ENCODE results near the gene CHCHD3. TPM values are rescaled to one million over a fixed set of nuclear protein-coding genes. Genes with fewer than 3 reads are reported as not detected.
"Not testable (repeated sequence)": the region's sequence is repeated elsewhere in the genome, so short reads cannot be mapped to it uniquely, and the experiment has no call there.

Gene CHCHD3
- total RNA-seq, 8 experiments from 2014 or later = 74.5 to 122 (median 90.0) TPM

- ATAC-seq (replicated peaks in 6 of 8) = peak in 2 of 8 experiments; percentile 31 to 32
- peaks cover 4 to 6% of the 10 kb centered on the region in 2 donors for H3K4me1 ChIP-seq (replicated peaks in 1 of 2)
- 36 to 89% (median 71%) methylated on average over 2 of the region's 2 CpGs; no CpG with 5 or more reads in 3 of the 10 experiments for WGBS, 10 experiments
- H3K4me3 ChIP-seq = no peak overlapping the region
- in situ Hi-C loops (cut with MboI; ENCODE audit: low pct_unique_long_range_greater_than_20kb in 2 of 9, low sequenced_read_pairs in 9 of 9, unreplicated experiment in 9 of 9) = no loop called here
- H3K27ac ChIP-seq = no peak overlapping the region
These were observed 30.8 kb downstream of the CHCHD3 start for GRCh38 chr7:133051066-133051465.

DNA sequence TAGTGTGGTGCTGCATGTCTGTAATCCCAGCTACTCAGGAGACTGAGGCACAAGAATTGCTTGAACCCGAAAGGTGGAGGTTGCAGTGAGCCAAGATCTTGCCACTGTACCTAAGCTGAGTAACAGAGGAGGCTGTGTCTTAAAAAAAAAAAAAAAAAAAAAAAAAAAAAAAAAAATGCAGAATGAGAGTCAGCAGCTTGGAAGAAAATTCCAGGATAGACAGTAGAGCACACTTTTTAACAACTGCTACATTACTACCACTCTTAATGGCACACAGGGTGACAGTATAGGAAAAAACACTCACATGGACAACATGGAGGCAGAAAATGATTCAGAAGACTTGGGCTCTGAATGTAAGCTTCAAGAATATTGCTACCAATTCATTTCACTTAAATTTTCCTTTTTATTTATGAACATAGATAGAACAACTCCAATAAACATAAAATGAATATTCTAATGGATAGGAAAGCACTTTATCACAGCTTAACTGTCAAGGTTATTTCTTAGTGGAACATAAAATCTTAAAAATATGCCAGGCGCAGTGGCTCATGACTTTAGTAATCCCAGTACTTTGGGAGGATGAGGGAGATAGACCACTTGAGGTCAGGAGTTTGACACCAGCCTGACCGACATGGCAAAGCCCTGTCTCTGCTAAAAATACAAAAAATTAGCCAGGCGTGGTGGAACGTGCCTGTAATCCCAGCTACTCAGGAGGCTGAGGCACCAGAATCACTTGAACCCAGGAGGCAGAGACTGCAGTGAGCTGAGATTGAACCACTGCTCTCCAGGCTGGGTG is 31.5 kb downstream of the CHCHD3 start:
- Histone ChIP-seq H3K4me3 (no peak overlapping the region), H3K4me1 (replicated peaks in 1 of 2) (peaks cover 4 to 6% of the 10 kb centered on the region in 2 donors), H3K27ac (no peak overlapping the region)
- no peak for ATAC-seq (replicated peaks in 6 of 8)
- in situ Hi-C loops (cut with MboI; ENCODE audit: low pct_unique_long_range_greater_than_20kb in 2 of 9, low sequenced_read_pairs in 9 of 9, unreplicated experiment in 9 of 9) = no loop called here
- WGBS, 10 experiments = 79 to 100% (median 99%) methylated on average over 1 to 5 of the region's 5 CpGs

DNA sequence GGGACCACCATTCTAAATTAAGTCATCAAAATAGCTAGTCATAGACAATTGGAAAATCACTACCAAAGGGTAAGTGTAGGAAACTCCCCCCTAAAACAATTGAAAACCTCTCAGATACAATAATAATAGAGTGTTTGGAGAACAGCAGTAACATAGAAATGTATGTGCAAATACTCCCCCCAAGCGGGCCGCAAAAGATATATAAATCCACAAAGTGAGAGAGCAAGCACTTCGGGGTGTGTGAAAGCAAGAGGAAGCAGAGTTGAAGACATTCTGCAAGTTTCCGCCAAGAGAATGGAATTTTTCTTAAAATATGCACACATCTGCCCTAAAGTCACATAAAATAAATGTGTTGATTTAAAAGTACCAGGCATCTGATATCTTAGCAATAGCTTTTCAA is 33.3 kb downstream of the CHCHD3 start:
- peak in 1 of 8 experiments; percentile 62 for ATAC-seq (replicated peaks in 6 of 8)
- Histone ChIP-seq H3K27ac (no peak overlapping the region), H3K4me1 (replicated peaks in 1 of 2) (peaks cover 10 to 11% of the 10 kb centered on the region in 2 donors), H3K4me3 (no peak overlapping the region)
- WGBS, 10 experiments = 9 to 100% (median 89%) methylated on average over 2 to 4 of the region's 4 CpGs
- in situ Hi-C loops (cut with MboI; ENCODE audit: low pct_unique_long_range_greater_than_20kb in 2 of 9, low sequenced_read_pairs in 9 of 9, unreplicated experiment in 9 of 9) = no loop called here

- H3K27ac ChIP-seq = no peak overlapping the region
- in situ Hi-C loops (cut with MboI; ENCODE audit: low pct_unique_long_range_greater_than_20kb in 2 of 9, low sequenced_read_pairs in 9 of 9, unreplicated experiment in 9 of 9) = no loop called here
- H3K4me1 ChIP-seq (replicated peaks in 1 of 2) = peaks cover 10 to 11% of the 10 kb centered on the region in 2 donors
- 50 to 100% (median 93%) methylated on average over 1 to 2 of the region's 2 CpGs for WGBS, 10 experiments
- no peak for ATAC-seq (replicated peaks in 6 of 8)
- H3K4me3 ChIP-seq = no peak overlapping the region
These were observed 34.6 kb downstream of the CHCHD3 start for GRCh38 chr7:133047321-133047720.

GRCh38 chr7:133044722-133045473 is 37.0 kb downstream of the CHCHD3 start:
- Histone ChIP-seq H3K4me1 (replicated peaks in 1 of 2) (peaks cover 7 to 20% of the 10 kb centered on the region in 2 donors), H3K4me3 (no peak overlapping the region), H3K27ac (no peak overlapping the region)
- peak in 5 of 8 experiments; percentile 63 to 81 (median 71) for ATAC-seq (replicated peaks in 6 of 8)
- in situ Hi-C loops (cut with MboI; ENCODE audit: low pct_unique_long_range_greater_than_20kb in 2 of 9, low sequenced_read_pairs in 9 of 9, unreplicated experiment in 9 of 9) = no loop called here
- 38 to 100% (median 45%) methylated on average over 1 to 7 of the region's 9 CpGs; no CpG with 5 or more reads in 1 of the 10 experiments for WGBS, 10 experiments

- no peak overlapping the region for H3K27ac ChIP-seq
- in situ Hi-C loops (cut with MboI; ENCODE audit: low pct_unique_long_range_greater_than_20kb in 2 of 9, low sequenced_read_pairs in 9 of 9, unreplicated experiment in 9 of 9) = no loop called here
- H3K4me1 ChIP-seq (replicated peaks in 1 of 2) = peaks cover 7 to 20% of the 10 kb centered on the region in 2 donors
- peak in 5 of 8 experiments; percentile 21 to 90 (median 54) for ATAC-seq (replicated peaks in 6 of 8)
- WGBS, 10 experiments = 60 to 95% (median 78%) methylated on average over 3 to 7 of the region's 7 CpGs; no CpG with 5 or more reads in 1 of the 10 experiments
- no peak overlapping the region for H3K4me3 ChIP-seq
These were observed 41.2 kb downstream of the CHCHD3 start for GRCh38 chr7:133040674-133041073.

DNA sequence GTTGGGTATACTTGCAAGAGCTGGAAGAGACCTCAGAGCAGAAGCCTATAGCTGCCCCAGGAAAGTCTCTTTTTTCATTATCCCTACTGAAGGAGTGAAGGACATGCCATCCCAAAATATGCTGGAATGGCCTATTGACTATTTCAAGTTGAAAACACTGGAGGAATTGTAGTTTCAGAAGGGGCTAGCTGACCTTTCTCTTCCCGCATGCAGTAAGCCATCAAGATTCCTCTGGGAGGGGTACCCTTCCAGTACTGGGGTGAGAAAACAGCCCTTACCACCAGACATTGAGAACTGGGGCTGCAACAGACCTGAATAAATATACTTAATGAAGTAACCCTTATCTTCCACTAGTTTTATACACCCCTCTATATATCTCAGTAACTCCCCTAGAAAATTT is 41.7 kb downstream of the CHCHD3 start:
- peak in 1 of 8 experiments; percentile 4 for ATAC-seq (replicated peaks in 6 of 8)
- peaks cover 7 to 20% of the 10 kb centered on the region in 2 donors for H3K4me1 ChIP-seq (replicated peaks in 1 of 2)
- no peak overlapping the region for H3K27ac ChIP-seq
- in situ Hi-C loops (cut with MboI; ENCODE audit: low pct_unique_long_range_greater_than_20kb in 2 of 9, low sequenced_read_pairs in 9 of 9, unreplicated experiment in 9 of 9) = no loop called here
- WGBS, 10 experiments = 82 to 100% (median 100%) methylated on average over 1 of the region's 1 CpG; no CpG with 5 or more reads in 7 of the 10 experiments
- no peak overlapping the region for H3K4me3 ChIP-seq

- H3K27ac ChIP-seq = no peak overlapping the region
- WGBS, 10 experiments = 86 to 100% (median 100%) methylated on average over 1 to 2 of the region's 2 CpGs; no CpG with 5 or more reads in 3 of the 10 experiments
- no peak for ATAC-seq (replicated peaks in 6 of 8)
- H3K4me3 ChIP-seq = no peak overlapping the region
- in situ Hi-C loops (cut with MboI; ENCODE audit: low pct_unique_long_range_greater_than_20kb in 2 of 9, low sequenced_read_pairs in 9 of 9, unreplicated experiment in 9 of 9) = no loop called here
- H3K4me1 ChIP-seq (replicated peaks in 1 of 2) = peaks cover 1 to 17% of the 10 kb centered on the region in 2 donors
These were observed 42.3 kb downstream of the CHCHD3 start for GRCh38 chr7:133039614-133040013.

DNA sequence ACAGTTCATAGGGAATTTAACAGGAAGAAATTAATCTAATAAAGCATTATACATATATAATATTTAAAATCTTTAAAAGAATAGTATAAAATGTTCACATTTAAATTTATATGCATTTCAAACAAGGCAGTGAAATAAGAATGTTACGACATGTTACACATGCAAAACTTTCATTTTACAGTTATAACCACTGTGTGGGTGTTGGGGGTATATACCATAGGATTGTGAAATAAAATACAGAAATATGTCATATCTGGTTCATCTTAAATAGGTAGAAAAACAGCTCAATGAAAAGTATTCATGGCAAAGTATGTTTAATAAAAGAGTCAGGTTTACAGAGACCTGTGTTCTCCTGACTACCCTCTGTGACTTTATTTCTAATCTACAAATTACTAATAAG is 45.6 kb downstream of the CHCHD3 start:
- H3K4me1 ChIP-seq (replicated peaks in 1 of 2) = peaks cover 0 to 5% of the 10 kb centered on the region in 2 donors
- ATAC-seq (replicated peaks in 6 of 8) = no peak
- in situ Hi-C loops (cut with MboI; ENCODE audit: low pct_unique_long_range_greater_than_20kb in 2 of 9, low sequenced_read_pairs in 9 of 9, unreplicated experiment in 9 of 9) = no loop called here
- H3K27ac ChIP-seq = no peak overlapping the region
- 67 to 100% (median 87%) methylated on average over 1 of the region's 1 CpG; no CpG with 5 or more reads in 2 of the 10 experiments for WGBS, 10 experiments
- H3K4me3 ChIP-seq = no peak overlapping the region

- WGBS, 10 experiments = 92% methylated on average over 2 of the region's 10 CpGs; no CpG with 5 or more reads in 9 of the 10 experiments
- H3K4me3 ChIP-seq; H3K27ac ChIP-seq; in situ Hi-C loops (cut with MboI; ENCODE audit: low pct_unique_long_range_greater_than_20kb in 2 of 9, low sequenced_read_pairs in 9 of 9, unreplicated experiment in 9 of 9); ATAC-seq (replicated peaks in 6 of 8); H3K4me1 ChIP-seq (replicated peaks in 1 of 2): not testable (repeated sequence)
These were observed 46.6 kb downstream of the CHCHD3 start for GRCh38 chr7:133035240-133035639.

DNA sequence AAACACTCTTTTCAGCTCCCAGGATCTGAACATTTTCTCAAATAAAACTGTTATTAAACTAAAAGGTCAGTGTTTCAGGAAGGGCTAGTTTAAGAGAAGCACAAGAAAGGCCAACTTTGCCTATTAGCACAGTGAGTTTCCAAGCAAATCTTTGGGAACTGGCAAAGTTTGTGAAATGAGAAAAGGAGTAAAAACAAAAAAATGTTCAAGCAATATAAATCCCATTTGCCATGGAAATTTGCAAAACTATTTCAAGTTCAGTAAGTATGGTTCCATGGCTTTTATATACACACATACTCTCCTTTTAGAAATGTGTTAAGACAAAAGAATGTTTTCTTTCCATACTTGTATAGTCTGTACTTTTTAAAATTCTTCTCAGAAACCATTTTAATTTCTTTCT is 51.5 kb downstream of the CHCHD3 start:
- Histone ChIP-seq H3K27ac (no peak overlapping the region), H3K4me3 (no peak overlapping the region), H3K4me1 (replicated peaks in 1 of 2) (no peaks in the 10 kb centered on the region)
- in situ Hi-C loops (cut with MboI; ENCODE audit: low pct_unique_long_range_greater_than_20kb in 2 of 9, low sequenced_read_pairs in 9 of 9, unreplicated experiment in 9 of 9) = no loop called here
- peak in 1 of 8 experiments; percentile 36 for ATAC-seq (replicated peaks in 6 of 8)

DNA sequence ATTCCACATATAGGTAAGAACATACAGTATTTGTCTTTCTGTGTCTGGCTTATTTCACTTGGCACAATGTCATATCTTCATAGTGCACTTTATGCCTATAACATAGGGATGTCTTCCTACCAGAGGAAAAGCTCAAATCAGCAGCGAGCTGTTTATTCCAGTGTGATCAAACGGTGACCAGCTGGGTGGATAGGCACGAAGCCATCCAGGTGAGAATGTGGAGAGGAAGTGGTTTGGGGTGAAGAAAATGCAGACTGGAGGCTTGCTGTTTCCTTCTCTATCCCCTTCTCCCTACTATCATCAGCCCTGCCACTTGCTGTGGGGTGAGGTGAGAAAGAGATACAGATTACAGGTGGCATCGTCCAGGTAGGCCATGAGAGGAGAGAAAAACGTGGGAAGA is 52.4 kb downstream of the CHCHD3 start:
- no peak overlapping the region for H3K27ac ChIP-seq
- in situ Hi-C loops (cut with MboI; ENCODE audit: low pct_unique_long_range_greater_than_20kb in 2 of 9, low sequenced_read_pairs in 9 of 9, unreplicated experiment in 9 of 9) = no loop called here
- H3K4me3 ChIP-seq = no peak overlapping the region
- no peaks in the 10 kb centered on the region for H3K4me1 ChIP-seq (replicated peaks in 1 of 2)
- no peak for ATAC-seq (replicated peaks in 6 of 8)
- 31 to 100% (median 81%) methylated on average over 1 to 5 of the region's 5 CpGs for WGBS, 10 experiments

- Histone ChIP-seq H3K27ac (no peak overlapping the region), H3K4me3 (no peak overlapping the region), H3K4me1 (replicated peaks in 1 of 2) (peaks cover 0 to 7% of the 10 kb centered on the region in 2 donors)
- no peak for ATAC-seq (replicated peaks in 6 of 8)
- in situ Hi-C loops (cut with MboI; ENCODE audit: low pct_unique_long_range_greater_than_20kb in 2 of 9, low sequenced_read_pairs in 9 of 9, unreplicated experiment in 9 of 9) = no loop called here
These were observed 54.5 kb downstream of the CHCHD3 start for GRCh38 chr7:133027397-133027796.

All from motor neuron (in vitro differentiated cells).